HEK293T (cell line): ENCODE results near the gene IL15RA.

ENCODE experiments used
- CTCF ChIA-PET: fragments of 350-600 bp; formaldehyde crosslinking; extraction: SDS; loops from one replicate; lab custom pipeline; 2021; ENCODE audit warnings: antibody characterized with exemption, inconsistent platforms; lab: Yijun Ruan, JAX
- POLR2A ChIA-PET: fragments of 350-600 bp; formaldehyde crosslinking; extraction: SDS; loops from one replicate; lab custom pipeline; 2020; ENCODE audit warnings: antibody characterized with exemption, inconsistent platforms; lab: Yijun Ruan, JAX
- DNase-seq: peaks from one replicate; pipeline ENCODE4 v3.0.0; 2012; ENCODE audit warnings: mixed read lengths; ENCODE audit errors: extremely low spot score
- ARNT ChIP-seq: fragments of 450-650 bp; IDR thresholded peaks from 2 replicates; pipeline ENCODE4 v1.6.1; 2017; ENCODE audit warnings: mild to moderate bottlenecking
- BHLHE40 ChIP-seq: fragments of 450-650 bp; IDR thresholded peaks from 2 replicates; pipeline ENCODE4 v1.6.1; 2016; ENCODE audit warnings: mild to moderate bottlenecking, moderate library complexity, borderline replicate concordance
- CTBP1 ChIP-seq: fragments of 450-650 bp; IDR thresholded peaks from 2 replicates; pipeline ENCODE4 v1.6.1; 2016; ENCODE audit warnings: borderline replicate concordance
- ELF4 ChIP-seq: fragments of 450-650 bp; IDR thresholded peaks from 2 replicates; pipeline ENCODE4 v1.6.1; 2017; ENCODE audit warnings: antibody characterized with exemption
- FOXA1 ChIP-seq: fragments of 450-650 bp; IDR thresholded peaks from 2 replicates; pipeline ENCODE4 v1.6.1; 2016; ENCODE audit warnings: mild to moderate bottlenecking
- FOXK2 ChIP-seq: fragments of 450-650 bp; IDR thresholded peaks from 2 replicates; pipeline ENCODE4 v1.6.1; 2016; ENCODE audit warnings: mild to moderate bottlenecking
- FOXM1 ChIP-seq: fragments of 450-650 bp; IDR thresholded peaks from 2 replicates; pipeline ENCODE4 v1.6.1; 2017; ENCODE audit warnings: mild to moderate bottlenecking, borderline replicate concordance
- HDGF ChIP-seq: fragments of 450-650 bp; IDR thresholded peaks from 2 replicates; pipeline ENCODE4 v1.6.1; 2017; ENCODE audit warnings: antibody characterized with exemption, borderline replicate concordance
- L3MBTL2 ChIP-seq: fragments of 450-650 bp; conservative IDR thresholded peaks from 2 replicates; pipeline ENCODE4 v1.6.1; 2016; ENCODE audit warnings: mild to moderate bottlenecking
- LEF1 ChIP-seq: fragments of 450-650 bp; IDR thresholded peaks from 2 replicates; pipeline ENCODE4 v1.6.1; 2017; ENCODE audit warnings: mild to moderate bottlenecking, borderline replicate concordance
- NFRKB ChIP-seq: fragments of 450-650 bp; IDR thresholded peaks from 2 replicates; pipeline ENCODE4 v1.6.1; 2016; ENCODE audit warnings: mild to moderate bottlenecking, moderate library complexity
- SP1 ChIP-seq: fragments of 450-650 bp; IDR thresholded peaks from 2 replicates; pipeline ENCODE4 v1.6.1; 2017
- SUZ12 ChIP-seq: fragments of 450-650 bp; IDR thresholded peaks from 2 replicates; pipeline ENCODE4 v1.6.1; 2016; ENCODE audit warnings: mild to moderate bottlenecking
- TARDBP ChIP-seq: fragments of 450-650 bp; IDR thresholded peaks from 2 replicates; pipeline ENCODE4 v1.6.1; 2016
- ZNF384 ChIP-seq: fragments of 450-650 bp; IDR thresholded peaks from 2 replicates; pipeline ENCODE4 v1.6.1; 2016
- TF ChIP-seq, protein P1 (sequence below): fragments of 450-650 bp; IDR thresholded peaks from 2 replicates; pipeline ENCODE4 v1.6.1; 2016

IL15RA gene

GRCh38 chr10:5932345-5932744 is 45.0 kb downstream of the IL15RA start:
- ChIA-PET POLR2A (no interaction called here), CTCF (no interaction called here)
- TF ChIP-seq FOXK2 (no peak), FOXM1 (no peak), ELF4 (no peak), ARNT (no peak), SP1 (no peak), CTBP1 (no peak), ZNF384 (no peak), HDGF (no peak)
- TF ChIP-seq, protein P1, sequence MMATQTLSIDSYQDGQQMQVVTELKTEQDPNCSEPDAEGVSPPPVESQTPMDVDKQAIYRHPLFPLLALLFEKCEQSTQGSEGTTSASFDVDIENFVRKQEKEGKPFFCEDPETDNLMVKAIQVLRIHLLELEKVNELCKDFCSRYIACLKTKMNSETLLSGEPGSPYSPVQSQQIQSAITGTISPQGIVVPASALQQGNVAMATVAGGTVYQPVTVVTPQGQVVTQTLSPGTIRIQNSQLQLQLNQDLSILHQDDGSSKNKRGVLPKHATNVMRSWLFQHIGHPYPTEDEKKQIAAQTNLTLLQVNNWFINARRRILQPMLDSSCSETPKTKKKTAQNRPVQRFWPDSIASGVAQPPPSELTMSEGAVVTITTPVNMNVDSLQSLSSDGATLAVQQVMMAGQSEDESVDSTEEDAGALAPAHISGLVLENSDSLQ = no peak
- no peak for DNase-seq

DNA sequence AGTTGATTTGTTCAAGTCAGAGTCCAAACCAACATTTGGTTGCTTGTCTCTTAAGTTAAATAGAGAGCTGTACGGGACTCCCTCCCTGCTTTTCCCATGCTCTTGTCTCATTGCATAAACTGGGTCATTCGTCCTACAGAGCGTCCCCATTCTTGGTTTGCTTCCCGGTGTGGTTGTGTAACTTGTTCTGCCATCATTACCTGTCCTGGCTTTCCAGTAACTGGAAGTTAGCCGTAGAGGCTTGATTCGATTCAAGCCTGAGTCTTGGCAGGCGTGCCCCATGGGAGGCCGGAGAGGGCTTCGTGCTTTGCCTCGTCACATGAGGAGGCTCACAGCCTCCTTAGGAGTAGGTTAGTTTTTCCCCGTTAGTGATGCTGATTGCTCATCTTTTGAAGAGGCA is 47.1 kb downstream of the IL15RA start:
- ChIA-PET CTCF (no interaction called here), POLR2A (no interaction called here)
- DNase-seq = no peak
- TF ChIP-seq SUZ12 (no peak), NFRKB (no peak), HDGF (no peak), SP1 (no peak), BHLHE40 (no peak), TARDBP (no peak), FOXK2 (no peak), ELF4 (no peak), CTBP1 (no peak), ZNF384 (no peak), ARNT (no peak), L3MBTL2 (no peak), FOXM1 (no peak), LEF1 (no peak), FOXA1 (no peak)
- TF ChIP-seq, protein P1 = no peak

GRCh38 chr10:5929442-5929841 is 47.9 kb downstream of the IL15RA start:
- TF ChIP-seq, protein P1 = no peak
- TF ChIP-seq L3MBTL2 = no peak
- no peak for TF ChIP-seq FOXK2
- TF ChIP-seq NFRKB = no peak
- TF ChIP-seq BHLHE40 = no peak
- no peak for TF ChIP-seq FOXM1
- no peak for TF ChIP-seq LEF1
- TF ChIP-seq ARNT = no peak
- TF ChIP-seq ZNF384 = no peak
- TF ChIP-seq TARDBP = no peak
- no peak for TF ChIP-seq ELF4
- no peak for TF ChIP-seq FOXA1
- TF ChIP-seq SUZ12 = no peak
- no peak for TF ChIP-seq CTBP1
- TF ChIP-seq HDGF = no peak
- TF ChIP-seq SP1 = no peak
- ChIA-PET POLR2A (no interaction called here), CTCF (no interaction called here)
- no peak for DNase-seq

DNA sequence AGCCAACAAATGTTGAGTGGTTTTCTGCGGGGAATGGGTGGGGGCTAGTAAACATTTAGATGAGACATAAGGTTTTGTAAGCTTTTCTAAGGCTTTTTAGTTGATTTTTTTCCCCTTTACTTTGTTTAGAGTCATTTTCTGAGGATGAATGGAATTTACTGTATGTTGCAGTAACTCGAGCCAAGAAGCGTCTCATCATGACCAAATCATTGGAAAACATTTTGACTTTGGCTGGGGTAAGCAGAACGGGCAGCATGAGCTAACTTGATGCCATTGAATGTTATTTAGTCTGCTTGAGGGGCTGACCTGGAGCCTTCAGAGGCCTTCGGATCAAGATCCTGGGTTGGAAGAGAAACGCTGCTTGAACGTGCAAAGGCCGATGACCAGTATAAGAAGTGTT is 50.0 kb downstream of the IL15RA start:
- no peak for TF ChIP-seq FOXA1
- no peak for TF ChIP-seq SUZ12
- TF ChIP-seq ELF4 = no peak
- no peak for TF ChIP-seq ARNT
- TF ChIP-seq TARDBP = no peak
- no peak for TF ChIP-seq ZNF384
- TF ChIP-seq LEF1 = no peak
- TF ChIP-seq L3MBTL2 = no peak
- no peak for TF ChIP-seq CTBP1
- no peak for TF ChIP-seq HDGF
- no peak for TF ChIP-seq SP1
- no peak for TF ChIP-seq BHLHE40
- no peak for TF ChIP-seq FOXK2
- TF ChIP-seq NFRKB = no peak
- TF ChIP-seq FOXM1 = no peak
- TF ChIP-seq, protein P1 = no peak
- ChIA-PET CTCF (no interaction called here), POLR2A (no interaction called here)
- no peak for DNase-seq

DNA sequence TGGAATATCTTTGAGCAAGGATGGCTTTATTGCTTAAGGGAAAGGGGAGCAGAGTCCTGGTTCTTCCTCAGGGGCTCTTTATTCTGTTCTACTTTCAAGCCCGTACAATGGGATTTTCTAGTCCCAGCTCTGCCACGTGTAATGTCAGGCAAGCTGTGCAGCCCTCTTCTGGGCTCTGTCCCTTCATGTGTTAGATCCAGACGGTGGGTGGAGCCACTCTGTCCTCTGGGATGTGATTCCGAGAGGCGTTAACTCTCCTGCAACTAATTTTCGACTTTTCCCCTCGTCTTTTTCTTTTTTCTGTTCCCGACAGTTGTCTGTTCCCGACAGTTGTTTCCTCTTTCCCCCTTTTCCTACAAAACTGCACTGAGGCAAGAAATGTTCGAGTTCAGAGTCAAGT is 52.5 kb downstream of the IL15RA start:
- ChIA-PET POLR2A (no interaction called here), CTCF (no interaction called here)
- no peak for TF ChIP-seq HDGF
- no peak for TF ChIP-seq ZNF384
- no peak for TF ChIP-seq ELF4
- TF ChIP-seq FOXA1 = no peak
- no peak for TF ChIP-seq SP1
- no peak for TF ChIP-seq FOXK2
- TF ChIP-seq, protein P1 = no peak
- TF ChIP-seq BHLHE40 = no peak
- TF ChIP-seq SUZ12 = no peak
- no peak for TF ChIP-seq CTBP1
- no peak for TF ChIP-seq LEF1
- no peak for TF ChIP-seq NFRKB
- TF ChIP-seq FOXM1 = no peak
- no peak for TF ChIP-seq L3MBTL2
- TF ChIP-seq ARNT = no peak
- no peak for TF ChIP-seq TARDBP
- no peak for DNase-seq
